ENCODE measurements around the gene KTN1.

- TF ChIP-seq POLR2AphosphoS5 (IDR thresholded peaks at IDR 0.05; ENCODE audit: borderline replicate concordance, low read depth, low read length) (no peak), EZH2 (IDR thresholded peaks at IDR 0.05) (no peak), FOXP2 (optimal IDR thresholded peaks at IDR 0.05; ENCODE audit: control extremely low read depth, extremely low read length, insufficient read depth) (no peak)
Measured at GRCh38 chr14:55530464-55530863, 49.5 kb upstream of the KTN1 start.
